T47D (cell line): ENCODE results near the gene WFIKKN1.

Source experiments
- DNase-seq, 2 experiments: peaks; one replicate each; pipeline versions ENCODE4 v3.0.0 to v3.0.0-alpha.2; 2011 to 2012; ENCODE audit warnings: low read depth in 1 of 2, low spot score in 1 of 2
- JUND ChIP-seq: IDR thresholded peaks from 2 replicates; pipeline ENCODE4 v1.6.1; 2012; ENCODE audit warnings: low read depth
- in situ Hi-C: cut with HindIII; loops from 2 replicates; pipeline ENCODE4 v1.10.0; 2016; ENCODE audit warnings: low sequenced_read_pairs, low pct_unique_long_range_greater_than_20kb

WFIKKN1 gene

DNA sequence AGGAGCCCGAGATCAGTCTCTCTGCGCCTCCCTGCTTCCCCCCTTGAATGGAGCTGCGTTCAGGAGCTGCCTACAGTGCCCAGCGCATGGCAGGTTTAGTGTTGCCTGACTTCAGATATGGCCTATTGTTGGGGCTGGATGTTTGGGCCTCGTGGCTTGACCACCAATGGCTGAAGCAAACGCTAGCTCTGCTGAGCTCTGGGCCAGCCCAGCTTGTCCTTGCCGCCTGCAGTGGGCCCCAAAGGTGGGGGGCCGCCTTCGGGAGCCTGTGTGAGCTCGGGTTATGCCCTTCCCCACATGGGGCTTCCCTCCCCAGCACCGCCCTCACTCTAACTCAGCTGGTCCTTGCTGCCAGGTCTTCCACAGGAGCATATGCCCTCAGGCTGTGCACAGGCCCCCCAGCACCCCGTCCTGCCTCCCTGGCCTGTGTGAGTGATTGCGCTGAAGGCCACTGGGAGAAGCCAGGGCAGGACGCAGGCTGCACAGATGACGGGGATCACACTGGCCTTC lies 7.3 kb downstream of the WFIKKN1 start:
- TF ChIP-seq JUND: no peak
- DNase-seq: no peak
- in situ Hi-C loops: no loop called here

DNA sequence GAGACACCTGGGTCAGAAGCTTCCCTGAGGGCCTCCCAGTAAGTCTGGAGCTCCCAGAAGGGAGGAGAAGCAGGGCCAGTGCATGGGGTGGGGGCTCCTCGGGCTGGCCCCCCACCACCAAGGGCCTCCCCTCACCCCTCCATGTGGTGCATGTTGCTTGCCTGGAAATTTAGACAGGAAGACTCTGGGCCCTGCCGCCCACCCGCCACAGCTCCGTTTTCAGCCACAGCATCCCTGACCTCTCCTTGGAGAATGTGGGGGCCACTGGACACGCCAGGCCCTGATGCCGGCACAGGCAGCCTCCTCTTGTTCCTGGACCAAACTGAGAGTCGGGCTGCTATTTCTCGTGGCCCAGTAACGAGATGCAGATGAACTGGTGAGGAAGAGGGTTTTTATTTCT lies 8.1 kb downstream of the WFIKKN1 start:
- in situ Hi-C loops: no loop called here
- no peak for TF ChIP-seq JUND
- DNase-seq: no peak

DNA sequence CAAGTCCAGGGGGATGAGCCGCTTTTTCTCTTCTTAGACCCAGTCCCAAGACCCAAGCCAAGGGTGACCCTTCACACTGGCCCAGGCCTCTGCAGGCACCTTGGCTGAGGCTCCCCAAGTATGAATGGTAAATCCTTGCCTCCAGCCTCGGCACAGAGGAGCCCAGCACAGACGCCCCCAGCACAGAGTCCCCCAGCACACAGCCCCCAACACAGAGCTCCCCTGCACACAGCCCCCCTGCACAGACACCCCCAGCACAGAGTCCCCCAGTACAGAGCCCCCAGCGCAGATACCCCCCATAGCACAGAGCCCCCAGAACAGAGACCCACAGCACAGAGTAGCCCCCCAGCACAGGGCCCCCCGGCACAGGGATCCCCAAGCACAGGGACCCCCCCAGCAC lies 9.8 kb downstream of the WFIKKN1 start:
- in situ Hi-C loops: no loop called here
- no peak for DNase-seq
- no peak for TF ChIP-seq JUND

DNA sequence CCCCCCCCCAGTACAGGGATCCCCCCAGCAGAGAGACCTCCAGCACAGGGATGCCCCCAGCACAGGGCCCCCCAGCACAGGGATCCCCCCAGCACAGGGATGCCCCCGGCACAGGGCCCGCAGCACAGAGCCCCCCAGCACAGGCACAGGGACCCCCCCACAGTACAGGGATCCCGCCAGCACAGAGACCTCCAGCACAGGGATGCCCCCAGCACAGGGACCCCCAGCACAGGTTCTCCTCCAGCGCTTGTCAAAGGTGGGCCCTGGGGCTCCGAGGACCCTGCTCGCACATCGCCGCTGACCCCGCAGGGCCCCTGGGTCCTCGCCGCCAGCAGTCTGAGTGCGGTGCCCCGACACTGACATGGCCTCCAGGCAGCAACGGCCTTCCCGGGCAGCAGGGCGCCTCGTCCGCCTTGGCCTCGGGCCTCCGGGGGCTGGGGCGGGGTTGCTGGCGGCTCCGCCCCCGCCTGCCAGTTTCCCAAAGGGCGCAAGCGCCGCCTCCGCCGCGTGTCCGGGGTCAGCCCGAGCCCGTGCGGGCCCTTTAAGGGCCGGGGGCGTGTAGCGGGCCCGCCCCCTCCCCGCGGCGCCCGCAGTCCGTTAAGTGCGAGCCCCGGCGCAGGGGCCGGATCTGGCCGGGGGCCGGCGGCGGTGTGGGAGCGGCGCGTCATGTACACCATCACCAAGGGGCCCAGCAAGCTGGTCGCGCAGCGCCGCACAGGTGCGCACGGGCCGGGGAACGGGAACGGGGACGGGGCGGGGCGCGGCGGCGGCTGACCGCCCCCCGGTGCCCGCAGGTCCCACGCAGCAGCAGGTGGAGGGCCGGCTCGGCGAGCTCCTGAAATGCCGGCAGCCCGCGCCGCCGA lies 10.8 kb downstream of the WFIKKN1 start, which contains the start of gene MCRIP2:
Gene MCRIP2 (plus strand): TSS at position 503 of the 863 bp plus-strand sequence. CDS start 164 bp downstream, at position 667.
- in situ Hi-C loops: no loop called here
- DNase-seq: peak; percentile 92 to 95
- TF ChIP-seq JUND: no peak

DNA sequence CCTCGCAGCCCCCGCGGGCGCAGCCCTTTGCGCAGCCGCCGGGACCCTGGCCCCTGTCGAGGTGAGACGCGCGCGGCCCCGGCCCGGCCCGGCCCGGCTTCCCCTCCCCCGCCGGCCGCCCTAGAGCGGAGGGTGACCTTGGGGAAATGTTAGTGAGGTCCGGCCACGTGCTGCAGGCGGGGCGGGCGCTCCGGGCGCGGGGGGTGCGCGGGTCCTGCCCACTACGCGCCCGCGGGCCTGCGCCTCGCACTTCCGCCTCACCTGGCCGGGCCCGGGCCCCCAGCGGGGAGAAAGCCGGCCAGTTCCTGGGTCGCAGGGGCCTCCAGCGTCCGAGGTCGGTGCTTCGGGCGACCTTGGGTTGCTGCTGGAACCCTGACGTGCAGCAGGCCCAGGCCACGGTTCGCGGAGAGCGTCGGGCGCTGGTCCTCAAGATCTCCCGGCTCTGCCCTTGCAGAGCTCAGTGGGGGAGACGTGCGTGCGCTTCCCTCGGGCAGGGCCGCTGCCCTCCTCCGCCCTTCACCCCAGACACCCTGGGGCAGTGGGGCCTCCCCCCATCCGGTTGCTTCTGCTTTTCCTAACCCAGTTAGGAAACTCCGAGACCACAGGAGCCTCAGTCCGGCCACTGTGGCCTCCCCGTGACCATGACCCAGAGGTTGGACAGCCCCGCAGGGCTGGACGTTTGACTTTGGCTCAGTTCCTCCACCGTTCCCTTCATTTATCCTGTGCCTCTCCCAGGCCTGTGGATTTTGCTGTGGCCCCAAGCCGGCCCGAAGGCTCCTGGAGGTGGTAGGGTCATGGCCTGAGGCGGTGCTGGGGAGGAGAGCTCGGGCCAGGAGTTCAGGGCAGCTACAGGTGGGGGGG lies 11.6 kb downstream of the WFIKKN1 start:
- no peak for TF ChIP-seq JUND
- DNase-seq: peak; percentile 84 to 87
- in situ Hi-C loops: no loop called here

DNA sequence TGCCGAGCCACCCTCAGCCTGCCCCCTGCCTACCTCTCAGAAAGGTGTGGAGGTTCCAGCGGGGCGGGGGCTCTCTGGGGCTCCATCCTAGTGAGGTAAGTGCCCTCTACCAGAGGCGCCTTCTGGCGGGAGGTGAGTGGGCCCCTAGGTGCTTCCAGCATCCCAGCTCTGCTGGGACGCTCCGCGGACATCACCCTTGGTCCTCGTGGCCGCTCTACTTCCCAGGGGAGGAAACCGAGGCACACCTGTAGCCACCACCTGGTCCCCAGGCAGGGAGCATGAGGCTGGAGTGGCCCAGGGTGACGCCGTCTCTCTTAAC lies 12.2 kb downstream of the WFIKKN1 start:
- in situ Hi-C loops: no loop called here
- no peak for DNase-seq
- TF ChIP-seq JUND: no peak

DNA sequence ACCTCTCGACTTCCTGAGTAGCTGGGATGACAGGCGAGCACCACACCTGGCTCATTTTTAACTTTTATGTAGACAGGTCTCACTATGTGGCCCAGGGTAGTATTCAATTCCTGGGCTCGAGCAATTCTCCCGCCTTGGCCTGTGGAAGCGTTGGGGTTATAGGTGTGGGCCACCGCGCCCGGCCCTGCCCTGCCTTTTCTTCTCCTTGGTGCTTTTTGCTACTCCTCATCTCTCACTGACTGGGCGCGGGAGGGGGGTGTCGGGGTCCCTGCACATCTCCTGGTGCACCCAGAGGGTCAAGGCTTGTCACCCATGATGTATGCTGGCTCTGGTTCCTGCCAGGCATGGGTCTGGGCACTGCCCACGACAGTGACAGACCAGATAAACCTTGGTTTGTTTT lies 13.8 kb downstream of the WFIKKN1 start:
- in situ Hi-C loops: no loop called here
- no peak for DNase-seq
- no peak for TF ChIP-seq JUND

DNA sequence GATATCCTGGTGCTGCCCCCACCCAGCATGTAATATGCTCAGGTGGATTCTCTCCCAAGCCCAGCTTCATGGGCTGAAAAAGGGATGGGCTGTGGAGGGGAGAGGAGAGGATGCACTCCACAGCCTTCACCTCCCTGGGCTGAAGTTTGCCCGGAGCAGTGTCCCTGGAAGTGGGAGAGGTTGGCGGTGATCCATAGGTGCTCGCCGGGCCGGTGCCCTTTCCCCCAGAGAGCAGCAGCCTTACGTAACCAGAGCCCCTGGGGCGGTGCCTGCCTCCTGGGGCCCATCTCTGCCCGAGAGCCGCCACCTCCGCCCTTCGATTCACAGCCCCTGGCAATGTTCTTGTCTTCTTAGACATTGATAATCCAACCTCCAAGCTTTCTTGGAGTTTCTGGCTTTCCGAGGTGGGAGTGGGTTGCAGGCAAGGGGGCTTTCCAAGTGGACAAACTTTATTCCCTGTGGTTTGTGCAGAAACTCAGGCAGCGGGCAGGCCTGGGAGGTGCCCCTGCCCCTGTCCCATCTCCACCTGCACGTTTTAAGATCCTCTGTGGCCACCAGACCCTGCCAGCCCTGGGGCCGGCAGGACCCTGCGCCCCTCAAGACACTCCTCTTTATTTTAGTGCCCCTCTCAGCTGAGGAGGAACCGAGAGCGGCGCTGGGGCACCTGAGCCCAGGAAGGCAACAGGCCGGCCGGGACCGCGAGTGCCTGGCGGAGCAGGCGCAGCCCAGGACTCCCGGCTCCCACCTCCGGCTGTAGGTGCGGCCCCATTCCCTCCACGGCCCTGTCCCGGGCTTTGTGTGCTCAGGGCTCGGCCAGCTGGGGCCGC lies 15.3 kb downstream of the WFIKKN1 start:
- DNase-seq: no peak
- no peak for TF ChIP-seq JUND
- in situ Hi-C loops: no loop called here

DNA sequence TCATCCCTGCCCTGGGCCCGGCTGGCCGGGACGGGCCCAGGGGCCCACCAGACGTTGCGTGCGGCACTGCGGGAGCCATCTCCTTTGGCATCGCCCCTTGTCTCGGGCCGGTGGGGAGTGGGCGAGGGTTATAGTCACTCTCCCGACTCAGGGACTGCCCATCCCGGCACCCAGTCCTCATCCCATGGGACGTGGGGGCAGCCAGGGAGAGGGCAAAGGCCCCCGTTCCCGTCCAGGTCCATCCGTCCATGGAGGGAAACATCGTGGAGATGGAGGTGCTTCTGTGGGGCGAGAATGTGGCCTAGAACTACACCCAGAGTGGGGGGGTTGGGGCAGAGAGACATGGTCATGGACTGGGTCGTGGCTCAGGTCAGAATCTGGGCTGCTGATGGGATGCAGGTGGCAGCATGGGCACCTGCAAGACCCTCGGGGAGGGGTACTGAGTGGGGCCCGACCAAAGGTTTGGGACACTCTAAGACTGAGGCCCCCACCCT lies 15.9 kb downstream of the WFIKKN1 start:
- DNase-seq: no peak
- TF ChIP-seq JUND: no peak
- in situ Hi-C loops: no loop called here

DNA sequence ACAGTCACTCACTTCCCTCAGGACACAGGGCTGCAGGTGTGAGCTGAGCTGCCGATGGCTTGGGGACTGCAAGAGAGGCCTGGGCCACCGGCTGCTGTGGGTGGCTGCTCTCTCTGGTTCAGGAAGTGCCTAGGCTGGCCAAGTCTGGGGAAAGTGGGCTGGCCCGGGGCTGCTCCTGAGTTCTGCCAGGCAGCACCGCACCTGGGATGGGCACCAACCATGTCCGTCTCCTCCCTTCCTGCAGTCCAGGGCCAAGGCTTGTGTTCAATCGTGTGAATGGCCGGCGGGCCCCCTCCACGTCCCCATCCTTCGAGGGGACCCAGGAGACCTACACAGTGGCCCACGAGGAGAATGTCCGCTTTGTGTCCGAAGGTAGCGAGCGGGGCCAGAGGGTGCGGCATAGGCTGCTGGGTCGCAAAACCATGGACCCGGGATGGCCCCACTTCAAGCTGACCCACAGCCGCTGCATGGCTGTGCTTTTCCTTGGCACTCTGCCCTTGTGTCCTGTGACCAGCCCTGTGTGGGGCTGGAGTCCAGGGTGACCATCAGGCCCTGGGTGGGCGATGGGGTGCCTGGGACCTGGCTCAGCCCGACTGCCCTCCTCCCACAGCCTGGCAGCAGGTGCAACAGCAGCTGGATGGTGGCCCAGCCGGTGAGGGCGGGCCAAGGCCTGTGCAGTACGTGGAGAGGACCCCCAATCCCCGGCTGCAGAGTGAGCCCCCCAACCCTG lies 16.6 kb downstream of the WFIKKN1 start:
- no peak for TF ChIP-seq JUND
- DNase-seq: no peak
- in situ Hi-C loops: no loop called here

DNA sequence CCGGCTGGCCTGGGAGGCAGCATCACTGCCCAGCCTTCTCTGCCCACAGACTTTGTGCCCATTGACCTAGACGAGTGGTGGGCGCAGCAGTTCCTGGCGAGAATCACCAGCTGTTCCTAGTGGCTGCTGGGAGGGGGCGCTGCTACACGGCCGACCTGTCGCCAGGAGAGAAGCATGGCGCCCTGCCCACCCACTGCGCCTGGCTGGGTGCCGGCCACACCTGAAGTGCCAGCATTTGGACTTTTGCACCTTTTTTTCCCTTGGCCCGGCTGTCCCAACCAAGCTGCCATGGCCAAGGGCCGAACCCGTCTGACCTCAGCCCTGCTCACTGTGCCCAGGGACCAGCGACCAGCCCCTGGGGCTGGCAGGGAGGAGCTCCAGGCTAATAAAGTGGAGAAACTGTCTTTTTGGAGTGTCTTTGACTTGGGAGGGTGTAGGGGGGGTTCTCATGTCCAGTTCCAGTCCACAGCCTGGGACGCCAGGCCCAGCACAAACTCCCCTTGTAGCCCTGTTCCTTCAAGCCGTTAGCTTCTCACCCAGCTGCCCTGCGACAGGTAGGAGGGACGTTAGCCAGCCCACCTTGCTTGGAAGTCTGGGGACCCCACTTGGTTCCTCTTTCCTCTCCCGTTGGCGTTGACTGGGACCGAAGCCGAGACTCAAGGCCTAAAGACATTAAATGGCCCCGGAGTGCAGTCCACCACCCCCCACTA lies 17.4 kb downstream of the WFIKKN1 start:
- no peak for TF ChIP-seq JUND
- in situ Hi-C loops: no loop called here
- DNase-seq: no peak
